PC-3 (cell line): ENCODE results near the gene GPD1.

Experiments used
- CTCF ChIP-seq: fragments of 300-600 bp; sonication (generic); conservative IDR thresholded peaks from 2 replicates; pipeline ENCODE4 v1.5.1; 2017; ENCODE audit warnings: antibody characterized with exemption, low read depth, mild to moderate bottlenecking, low read length
- EZH2 ChIP-seq: fragments of 300-600 bp; sonication (generic); IDR thresholded peaks from one replicate; pipeline ENCODE4 v1.6.1; 2017; ENCODE audit warnings: antibody characterized with exemption, mild to moderate bottlenecking, low read length; ENCODE audit not compliant: unreplicated experiment

GRCh38 chr12:50072198-50072907, 31.5 kb upstream of the GPD1 start:
- TF ChIP-seq CTCF, result no peak
- TF ChIP-seq EZH2, result no peak
